HG03066 (cell line): ENCODE results near the gene SUB1.

ENCODE experiments used
- ATAC-seq: cut with Tn5 transposase; IDR thresholded peaks from one replicate; pipeline ENCODE4 v1.9.1; 2021; ENCODE audit warnings: low read depth; ENCODE audit not compliant: unreplicated experiment

SUB1 gene

GRCh38 chr5:32638309-32638708 lies 53.0 kb downstream of the SUB1 start:
- no peak for ATAC-seq

- ATAC-seq, result no peak
Measured at GRCh38 chr5:32639943-32640342, 54.6 kb downstream of the SUB1 start.

GRCh38 chr5:32642276-32643002 lies 57.1 kb downstream of the SUB1 start:
- no peak for ATAC-seq

GRCh38 chr5:32645246-32645645 lies 59.9 kb downstream of the SUB1 start:
- ATAC-seq, result no peak

GRCh38 chr5:32646061-32646969 lies 61.0 kb downstream of the SUB1 start:
- no peak for ATAC-seq

GRCh38 chr5:32651088-32651487 lies 65.7 kb downstream of the SUB1 start:
- no peak for ATAC-seq

GRCh38 chr5:32651638-32652037 lies 66.3 kb downstream of the SUB1 start:
- no peak for ATAC-seq
